Activated CD4-positive, CD25-positive, alpha-beta regulatory T cell treated with anti-CD3 and anti-CD28 coated beads, Interleukin-2, amount 50 U/mL, for 72 hours (primary cell): ENCODE data around the gene LAMA5.

Source experiments
- DNase-seq: peaks from one replicate; pipeline ENCODE4 v3.0.0; 2021

The LAMA5 gene, protein sequence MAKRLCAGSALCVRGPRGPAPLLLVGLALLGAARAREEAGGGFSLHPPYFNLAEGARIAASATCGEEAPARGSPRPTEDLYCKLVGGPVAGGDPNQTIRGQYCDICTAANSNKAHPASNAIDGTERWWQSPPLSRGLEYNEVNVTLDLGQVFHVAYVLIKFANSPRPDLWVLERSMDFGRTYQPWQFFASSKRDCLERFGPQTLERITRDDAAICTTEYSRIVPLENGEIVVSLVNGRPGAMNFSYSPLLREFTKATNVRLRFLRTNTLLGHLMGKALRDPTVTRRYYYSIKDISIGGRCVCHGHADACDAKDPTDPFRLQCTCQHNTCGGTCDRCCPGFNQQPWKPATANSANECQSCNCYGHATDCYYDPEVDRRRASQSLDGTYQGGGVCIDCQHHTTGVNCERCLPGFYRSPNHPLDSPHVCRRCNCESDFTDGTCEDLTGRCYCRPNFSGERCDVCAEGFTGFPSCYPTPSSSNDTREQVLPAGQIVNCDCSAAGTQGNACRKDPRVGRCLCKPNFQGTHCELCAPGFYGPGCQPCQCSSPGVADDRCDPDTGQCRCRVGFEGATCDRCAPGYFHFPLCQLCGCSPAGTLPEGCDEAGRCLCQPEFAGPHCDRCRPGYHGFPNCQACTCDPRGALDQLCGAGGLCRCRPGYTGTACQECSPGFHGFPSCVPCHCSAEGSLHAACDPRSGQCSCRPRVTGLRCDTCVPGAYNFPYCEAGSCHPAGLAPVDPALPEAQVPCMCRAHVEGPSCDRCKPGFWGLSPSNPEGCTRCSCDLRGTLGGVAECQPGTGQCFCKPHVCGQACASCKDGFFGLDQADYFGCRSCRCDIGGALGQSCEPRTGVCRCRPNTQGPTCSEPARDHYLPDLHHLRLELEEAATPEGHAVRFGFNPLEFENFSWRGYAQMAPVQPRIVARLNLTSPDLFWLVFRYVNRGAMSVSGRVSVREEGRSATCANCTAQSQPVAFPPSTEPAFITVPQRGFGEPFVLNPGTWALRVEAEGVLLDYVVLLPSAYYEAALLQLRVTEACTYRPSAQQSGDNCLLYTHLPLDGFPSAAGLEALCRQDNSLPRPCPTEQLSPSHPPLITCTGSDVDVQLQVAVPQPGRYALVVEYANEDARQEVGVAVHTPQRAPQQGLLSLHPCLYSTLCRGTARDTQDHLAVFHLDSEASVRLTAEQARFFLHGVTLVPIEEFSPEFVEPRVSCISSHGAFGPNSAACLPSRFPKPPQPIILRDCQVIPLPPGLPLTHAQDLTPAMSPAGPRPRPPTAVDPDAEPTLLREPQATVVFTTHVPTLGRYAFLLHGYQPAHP (N-terminal part only)

DNA sequence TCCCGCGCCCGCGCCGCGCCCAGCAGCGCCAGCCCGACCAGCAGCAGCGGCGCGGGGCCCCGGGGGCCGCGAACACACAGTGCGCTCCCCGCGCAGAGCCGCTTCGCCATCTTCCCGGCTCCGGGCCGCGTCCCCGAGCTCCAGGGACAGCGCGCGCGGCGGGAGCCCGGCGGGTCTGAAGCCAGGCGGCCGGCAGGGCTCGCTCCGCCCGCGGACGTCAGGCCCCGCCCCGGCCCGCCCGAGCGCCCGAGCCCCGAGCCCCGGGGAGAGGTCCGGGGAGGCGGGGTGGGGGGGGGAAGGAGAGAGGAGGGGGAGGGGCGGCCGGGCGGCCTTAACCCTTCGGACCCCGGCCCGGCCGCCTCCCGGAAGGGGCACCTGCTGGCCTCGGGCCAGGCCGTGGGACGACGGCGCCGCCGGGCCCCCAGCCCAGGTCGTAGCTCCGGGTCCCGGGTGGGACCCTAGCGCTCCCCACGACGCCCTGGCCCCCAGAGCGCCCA lies at the start of gene LAMA5:
Gene LAMA5 (minus strand): TSS at position 177 of the 497 bp plus-strand sequence. CDS start 67 bp downstream, at position 110.
- no peak for DNase-seq

DNA sequence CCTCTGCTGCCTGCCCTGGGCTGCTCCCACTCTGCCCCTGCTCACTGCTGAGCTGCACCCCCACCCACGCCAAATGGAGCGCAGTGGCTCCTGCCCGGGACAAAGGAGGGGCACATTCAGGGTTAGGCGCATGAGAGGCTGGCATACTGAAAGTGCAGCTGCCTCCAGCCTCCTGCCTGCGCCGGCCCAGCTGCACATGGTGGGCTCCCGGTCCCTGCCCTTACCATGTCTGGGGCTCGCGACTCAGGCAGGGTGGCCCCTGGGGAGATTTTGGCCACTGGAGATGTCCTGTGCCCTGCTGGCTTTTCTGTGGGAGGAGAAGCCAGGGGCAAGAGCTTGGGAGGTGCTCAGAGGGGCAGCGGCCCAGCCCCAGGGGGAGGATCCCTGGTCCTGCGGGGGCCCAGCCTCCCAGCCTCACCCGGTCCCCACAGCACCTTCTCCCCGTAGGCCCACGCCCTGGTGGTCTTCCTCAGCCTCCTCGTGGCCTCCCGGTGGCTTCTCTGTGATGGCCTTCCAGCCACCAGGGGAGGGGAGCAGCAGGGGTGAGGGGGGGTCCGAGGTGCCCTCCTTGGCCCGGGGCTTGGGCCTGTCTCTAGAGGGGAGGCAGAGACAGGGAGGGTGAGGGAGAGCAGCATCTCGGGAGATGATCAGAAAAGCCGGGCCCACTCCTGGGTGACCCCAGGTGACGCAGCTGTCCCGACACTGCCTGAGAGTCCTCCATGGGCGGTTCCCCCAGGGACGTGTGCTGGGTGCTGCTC lies 48.4 kb upstream of the LAMA5 start:
- DNase-seq: no peak

DNA sequence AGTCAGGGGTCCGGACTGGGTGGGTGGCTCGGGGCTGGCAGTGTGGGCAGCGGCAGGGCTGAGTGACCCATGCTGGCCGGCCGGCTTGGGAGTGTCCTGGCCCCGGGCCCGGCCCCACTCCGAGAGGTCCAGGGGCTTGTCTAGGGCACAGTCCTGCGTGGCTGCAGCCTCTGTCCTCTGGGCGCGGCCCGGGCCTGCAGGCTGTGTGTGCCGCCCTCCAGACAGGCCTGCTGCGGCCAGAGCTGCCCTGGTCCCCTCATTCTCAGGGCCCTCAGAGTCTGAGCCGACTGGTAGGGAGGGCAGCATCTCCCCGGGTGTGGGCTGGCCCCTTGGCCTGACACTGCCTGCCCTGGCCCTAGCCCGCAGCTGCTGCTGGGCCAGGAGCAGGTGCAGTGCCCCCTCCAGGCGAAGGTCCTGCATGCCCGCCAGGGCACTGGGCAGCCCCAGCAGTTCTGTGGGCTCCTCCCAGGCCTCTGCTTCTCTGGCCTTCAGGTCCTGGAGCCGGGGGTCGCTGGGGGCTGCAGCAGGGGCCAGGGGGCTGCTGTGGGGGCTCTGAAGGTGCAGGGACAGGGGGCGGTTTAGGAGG lies 46.9 kb upstream of the LAMA5 start:
- no peak for DNase-seq

DNA sequence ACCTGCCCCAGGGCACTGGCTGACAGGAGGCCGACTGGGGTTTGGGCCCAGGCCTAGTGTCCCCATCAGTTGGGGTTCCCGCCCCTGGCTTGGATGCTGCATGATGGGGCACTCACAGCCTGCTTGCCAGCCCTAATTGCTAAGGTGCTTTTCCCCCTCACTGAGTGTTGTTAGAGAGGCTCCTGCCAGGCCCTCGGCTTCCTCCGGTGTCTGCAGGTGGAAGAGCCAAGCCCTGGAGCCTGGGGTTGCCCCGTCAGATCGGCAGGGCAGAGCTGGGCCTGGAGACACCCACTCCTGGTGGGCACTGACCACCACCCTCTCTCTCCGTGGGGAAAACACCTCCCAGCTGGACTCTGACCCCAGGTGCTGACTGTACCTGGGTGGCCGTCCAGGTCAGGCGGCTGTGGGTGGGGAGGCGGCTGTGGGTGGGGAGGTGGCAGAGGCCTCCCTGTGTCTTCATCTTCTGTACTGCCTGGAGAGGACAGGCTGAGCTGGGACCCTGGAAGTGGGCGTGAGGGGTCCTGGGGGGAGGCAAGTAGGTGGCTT lies 46.0 kb upstream of the LAMA5 start:
- DNase-seq: no peak

DNA sequence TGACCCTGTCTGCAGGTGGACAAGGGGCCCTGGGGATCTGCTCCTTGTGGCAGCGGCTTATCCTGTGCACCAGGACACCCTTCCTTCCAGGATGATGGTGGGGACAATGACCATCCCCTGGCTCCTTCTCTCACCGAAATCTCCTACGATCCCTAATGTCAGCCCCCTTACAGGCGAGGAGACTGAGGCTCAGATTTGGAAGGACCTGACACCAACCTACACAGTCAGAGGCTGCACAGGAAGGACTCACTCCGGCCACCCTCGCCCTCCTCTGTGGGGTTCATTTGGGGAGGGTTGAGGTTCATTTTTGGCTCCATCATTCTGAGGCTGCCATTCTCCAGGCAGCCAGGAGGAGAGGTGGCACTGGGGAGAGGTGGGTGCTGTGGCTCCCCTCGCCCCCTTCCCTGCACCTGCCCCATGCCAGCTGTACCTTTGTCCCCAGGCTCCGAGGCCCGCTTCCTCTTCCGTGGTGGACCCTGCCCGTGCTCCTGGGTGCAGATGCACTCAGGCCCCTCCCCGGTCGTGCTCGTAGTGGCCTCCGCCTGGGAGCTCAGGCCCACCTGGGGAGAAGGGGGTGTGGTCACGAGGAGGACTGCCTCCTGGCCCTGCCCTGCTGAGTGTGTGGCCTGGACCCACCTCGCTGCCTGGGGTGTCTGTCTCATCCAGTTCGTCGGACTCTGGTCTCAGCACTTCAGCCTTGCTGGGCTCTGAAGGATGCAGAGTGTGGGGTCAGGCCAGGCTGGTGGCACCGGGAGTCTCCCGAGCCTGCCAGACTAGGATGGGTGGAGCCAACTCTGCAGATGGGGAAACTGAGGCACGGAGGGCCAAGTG lies 45.3 kb upstream of the LAMA5 start:
- DNase-seq: no peak

DNA sequence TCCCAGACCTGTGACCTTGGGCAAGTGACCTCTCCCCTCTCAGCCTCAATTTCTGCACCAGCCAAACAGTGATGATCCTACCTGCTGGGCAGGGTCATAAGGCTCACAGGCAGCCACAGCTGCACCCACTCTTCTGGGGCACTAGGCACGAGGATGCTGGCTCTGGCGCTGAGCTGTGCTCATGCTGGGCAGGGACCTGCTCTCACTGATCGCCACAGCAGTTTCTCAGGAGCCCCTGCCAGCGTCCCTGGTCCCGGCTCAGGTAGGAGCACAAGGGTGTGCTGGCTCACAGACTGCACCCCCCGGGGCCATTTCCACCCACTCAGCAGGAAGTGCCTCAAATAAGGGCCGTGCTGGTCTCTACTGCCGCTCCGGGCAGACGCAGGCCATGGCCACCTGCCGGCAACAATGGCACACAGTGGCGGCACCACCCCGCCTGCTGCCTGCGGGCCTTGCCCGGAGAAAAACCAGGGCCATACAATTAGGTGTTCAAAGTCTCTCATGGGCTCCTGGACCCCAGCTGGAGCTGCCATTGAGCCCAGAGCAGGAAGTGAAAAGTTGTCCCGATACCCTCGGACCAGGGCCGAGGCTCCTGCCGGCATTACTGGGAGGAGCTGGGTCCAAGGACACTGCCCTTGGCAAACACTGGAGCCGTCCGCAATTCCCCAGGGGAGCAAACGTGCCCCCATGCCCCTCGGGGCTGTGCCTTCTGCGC lies 44.5 kb upstream of the LAMA5 start:
- DNase-seq: no peak

DNA sequence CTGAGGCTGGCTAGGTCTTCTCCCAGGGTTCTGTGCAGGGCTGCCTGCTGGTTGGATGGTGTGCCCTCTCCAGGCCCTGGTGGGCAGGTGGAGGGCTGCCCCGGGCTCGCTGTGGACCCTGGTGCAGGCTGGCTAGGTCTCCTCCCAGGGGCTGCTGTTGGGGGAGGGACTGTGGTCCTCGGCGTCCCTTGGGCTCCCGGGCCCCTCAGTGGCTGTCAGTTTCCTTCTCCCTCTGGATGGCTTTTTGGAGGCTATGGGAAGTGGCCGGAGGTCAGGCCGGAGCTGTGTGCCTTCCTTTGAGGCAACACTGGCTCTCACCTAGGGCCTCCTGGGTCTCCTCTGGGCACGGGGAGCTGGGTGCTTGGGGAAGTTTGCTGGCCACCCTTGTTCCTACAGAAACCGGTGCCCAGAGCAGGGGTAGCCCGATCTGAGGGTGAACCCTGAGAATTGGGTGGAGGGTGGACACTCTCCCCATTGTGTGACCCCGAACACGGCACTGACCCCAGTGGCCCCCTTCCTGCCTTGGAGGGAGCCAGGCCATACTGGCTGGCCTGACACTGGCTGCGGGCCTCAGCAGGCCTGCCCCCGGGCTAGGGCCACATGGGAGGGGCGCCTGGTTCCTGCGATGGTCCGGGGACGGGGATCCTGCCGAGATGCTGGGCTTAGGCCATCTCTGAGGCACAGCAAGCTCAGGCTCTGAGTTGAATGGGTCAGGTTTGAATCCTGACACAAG lies 43.8 kb upstream of the LAMA5 start:
- no peak for DNase-seq

DNA sequence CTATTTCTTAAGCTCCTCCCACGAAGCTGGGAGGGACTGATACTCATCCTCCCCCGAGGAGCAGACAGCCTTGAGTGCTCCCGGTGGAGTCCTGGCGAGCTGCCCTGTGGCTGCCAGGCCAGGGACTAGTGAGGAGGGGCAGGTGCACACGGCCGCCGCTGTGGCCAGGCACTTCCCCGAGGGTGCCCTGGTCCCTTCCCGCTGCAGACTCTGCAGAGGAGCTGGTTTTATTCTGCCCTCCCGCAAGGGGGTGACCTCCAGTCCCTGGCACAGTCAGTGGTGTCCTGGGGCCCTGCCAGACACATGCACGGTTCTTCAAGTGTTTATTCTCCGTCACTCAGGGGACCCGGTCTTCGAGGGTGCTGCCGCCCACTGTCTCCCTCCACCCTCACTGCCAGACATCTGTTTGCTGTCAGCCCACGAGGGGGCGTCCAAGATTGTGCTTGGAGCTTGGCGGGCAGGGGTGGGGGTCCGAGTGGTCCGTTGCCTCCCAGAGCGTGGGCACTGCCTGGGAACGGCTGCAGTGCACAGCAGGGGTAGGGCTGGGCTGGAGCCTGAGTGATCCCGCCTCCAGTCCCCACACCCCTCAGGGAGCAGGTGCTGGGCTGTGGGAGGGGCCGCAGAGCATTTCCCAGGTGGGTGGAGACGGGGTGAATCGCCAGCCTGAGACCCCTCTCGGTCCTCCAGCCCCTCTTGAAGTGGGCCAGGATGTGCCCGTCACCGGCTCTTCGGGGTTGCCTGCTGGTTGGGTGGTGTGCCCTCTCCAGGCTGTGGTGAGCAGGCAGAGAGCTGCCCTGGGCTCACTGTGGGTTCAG lies 43.0 kb upstream of the LAMA5 start:
- no peak for DNase-seq

DNA sequence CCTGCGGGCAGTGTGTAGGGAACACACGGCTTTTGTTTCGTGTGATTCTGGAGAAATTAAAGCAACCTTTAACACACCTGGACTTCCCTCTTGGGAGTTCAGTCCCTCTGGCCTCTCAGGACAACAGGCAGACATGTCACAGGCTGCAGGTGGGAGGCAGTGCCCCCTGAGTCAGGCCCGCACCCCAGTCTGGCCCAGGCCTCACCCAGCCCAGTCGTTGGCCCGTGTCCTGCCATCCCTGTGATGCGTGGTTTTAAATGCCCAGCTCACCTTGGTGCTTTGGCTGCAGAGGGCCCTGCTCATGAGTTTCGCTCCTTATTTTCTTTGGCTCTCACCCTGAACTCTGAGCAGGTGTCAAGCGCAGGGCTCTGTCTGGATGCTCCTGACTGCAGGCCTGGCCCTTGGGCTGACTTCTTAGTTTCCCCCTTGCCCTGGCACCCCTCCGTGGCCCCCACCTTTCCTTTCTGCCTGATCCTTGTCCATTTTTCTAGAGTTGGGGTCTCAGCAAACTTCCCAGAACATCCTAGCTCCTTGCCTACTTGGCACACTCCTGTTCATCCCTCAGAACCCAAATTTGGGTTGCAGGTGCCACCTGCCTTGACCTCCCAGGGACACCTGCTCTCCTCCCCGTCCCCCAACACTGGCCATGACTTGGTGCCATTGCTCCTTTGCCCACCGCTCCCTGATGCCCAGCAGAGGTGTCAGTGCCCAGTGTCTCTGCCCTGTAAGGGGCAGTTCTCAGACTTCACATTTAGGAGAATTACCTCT lies 42.2 kb upstream of the LAMA5 start:
- DNase-seq: no peak

DNA sequence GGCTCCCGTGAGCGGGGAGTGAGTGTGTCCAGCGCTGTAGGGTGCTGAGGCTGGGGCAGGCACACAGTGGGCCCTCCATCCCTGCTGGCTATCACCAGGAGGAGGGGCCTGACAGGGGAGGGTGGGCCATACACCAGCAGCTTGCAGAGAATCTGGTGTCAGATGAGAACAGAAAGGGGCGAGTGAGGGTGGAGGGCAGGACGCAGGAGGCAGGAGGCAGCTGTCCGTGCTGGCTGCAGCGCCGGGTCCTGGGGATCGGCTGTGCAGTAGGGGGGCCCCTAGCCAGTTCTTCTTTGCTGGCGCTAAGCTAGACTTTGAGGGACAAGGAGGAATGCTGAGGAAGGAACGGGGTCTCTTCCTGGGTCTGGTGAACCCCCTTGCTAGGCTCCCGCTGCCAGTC lies 41.5 kb upstream of the LAMA5 start:
- DNase-seq: no peak

DNA sequence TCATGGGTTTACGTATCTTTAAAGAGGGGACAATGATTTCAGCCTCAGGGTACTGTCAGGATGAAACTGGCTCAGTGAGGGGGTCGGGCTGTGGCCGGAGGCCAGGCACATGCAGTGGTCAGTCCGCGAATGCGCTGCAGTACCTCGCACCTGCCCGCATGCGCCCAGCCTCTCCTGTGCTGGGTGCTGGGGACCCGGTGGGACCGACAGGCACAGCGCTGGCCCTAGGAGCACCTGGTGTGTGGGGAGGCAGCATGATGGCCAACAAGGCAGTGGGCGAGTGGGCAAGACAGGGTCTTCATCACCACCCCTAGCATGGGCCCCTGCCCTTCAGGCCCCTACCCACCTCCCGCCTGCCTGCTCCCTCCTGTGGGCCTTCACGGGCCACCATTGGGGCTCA lies 40.9 kb upstream of the LAMA5 start:
- no peak for DNase-seq

DNA sequence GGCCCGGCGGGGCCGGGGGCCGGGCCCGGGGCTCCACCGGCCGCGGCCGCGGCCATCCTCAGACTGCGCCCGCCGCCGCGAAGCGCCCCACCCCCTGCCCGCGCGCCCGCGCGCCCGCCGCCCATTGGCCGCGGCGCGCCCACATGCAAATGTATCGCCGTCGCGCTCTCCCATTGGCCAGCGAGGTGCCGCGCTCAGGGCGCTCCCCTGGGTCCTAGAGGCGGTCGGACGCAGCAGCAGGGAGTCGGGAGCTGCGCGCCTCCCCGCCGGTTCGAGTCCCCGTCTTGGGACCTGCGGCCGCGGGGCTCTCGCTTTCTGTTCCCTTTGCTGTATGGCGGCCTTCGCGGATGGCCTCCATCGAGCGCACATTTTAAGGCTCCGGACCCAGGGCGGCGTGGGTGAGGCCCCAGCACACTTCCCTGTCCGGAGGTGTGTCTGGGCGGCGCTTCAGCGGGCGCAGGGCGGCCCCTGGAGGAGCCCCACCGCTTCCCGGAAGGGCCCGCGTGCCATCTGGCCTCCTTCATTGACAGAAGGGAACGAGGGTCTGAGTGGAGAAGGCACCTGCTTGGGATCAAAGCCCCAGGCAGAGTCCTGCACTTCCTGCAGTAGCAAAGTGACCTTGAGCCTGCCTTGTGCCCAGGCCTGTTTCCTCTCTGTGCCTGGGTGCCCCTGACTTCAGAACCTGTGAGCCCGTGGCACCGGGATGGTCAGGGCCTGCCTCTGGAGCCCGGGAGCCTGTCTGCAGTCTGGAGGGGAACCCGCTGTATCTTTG lies 40.3 kb upstream of the LAMA5 start, which contains the start of gene CABLES2:
Gene CABLES2 (minus strand): TSS at position 65 of the 772 bp plus-strand sequence. CDS start 9 bp downstream, at position 56.
- peak; percentile 91 for DNase-seq

DNA sequence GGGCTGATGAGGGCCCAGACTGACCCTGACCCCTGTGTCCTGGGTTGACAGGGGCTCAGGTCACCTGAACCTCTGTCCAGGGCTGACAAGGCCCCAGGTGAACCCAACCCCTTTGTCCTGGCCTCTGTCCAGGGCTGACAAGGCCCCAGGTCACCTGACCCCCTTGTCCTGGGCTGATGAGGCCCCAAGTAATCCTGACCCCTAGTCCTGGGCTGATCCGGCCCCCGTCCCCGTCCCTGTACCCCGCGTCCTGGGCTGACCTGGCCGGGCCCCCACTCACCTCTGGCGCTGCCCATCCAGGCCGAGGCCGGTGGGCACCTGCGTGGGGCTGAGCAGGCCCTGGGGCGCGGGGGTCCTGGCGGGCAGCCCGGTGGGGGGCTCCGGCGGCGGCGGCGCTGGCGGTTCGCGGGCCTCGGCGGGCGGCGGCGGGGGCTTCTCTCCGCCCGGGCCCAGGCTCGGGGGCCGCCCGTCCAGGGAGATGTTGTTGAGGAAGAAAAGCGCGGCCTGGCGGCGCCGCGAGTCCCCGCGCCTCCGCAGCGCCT lies 39.6 kb upstream of the LAMA5 start:
- no peak for DNase-seq

DNA sequence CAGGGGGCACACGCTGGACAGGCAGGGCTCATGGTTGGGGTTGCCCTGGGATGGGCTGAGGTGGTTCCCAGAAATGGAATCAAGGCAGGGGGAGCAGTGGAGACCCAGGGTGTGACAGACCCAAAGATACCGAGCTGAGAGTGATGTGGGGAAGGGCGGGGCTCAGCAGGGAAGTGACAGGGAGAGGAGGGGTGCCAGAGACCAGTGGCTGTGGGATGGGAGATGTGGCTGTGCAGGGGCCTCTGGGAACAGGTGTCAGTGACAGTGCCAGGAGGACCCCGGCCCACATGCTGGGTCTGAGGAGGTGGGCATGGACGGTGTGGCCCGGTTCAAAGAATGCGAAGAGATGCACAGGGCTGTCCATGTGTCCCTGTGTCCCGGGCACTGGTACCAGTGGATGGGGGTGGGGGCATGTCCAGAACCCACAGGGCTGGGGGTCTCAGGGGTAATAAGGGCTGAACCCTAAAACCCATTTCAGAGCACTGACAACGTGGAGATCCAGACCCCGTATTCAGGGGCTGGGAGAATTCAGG lies 38.9 kb upstream of the LAMA5 start:
- DNase-seq: no peak

DNA sequence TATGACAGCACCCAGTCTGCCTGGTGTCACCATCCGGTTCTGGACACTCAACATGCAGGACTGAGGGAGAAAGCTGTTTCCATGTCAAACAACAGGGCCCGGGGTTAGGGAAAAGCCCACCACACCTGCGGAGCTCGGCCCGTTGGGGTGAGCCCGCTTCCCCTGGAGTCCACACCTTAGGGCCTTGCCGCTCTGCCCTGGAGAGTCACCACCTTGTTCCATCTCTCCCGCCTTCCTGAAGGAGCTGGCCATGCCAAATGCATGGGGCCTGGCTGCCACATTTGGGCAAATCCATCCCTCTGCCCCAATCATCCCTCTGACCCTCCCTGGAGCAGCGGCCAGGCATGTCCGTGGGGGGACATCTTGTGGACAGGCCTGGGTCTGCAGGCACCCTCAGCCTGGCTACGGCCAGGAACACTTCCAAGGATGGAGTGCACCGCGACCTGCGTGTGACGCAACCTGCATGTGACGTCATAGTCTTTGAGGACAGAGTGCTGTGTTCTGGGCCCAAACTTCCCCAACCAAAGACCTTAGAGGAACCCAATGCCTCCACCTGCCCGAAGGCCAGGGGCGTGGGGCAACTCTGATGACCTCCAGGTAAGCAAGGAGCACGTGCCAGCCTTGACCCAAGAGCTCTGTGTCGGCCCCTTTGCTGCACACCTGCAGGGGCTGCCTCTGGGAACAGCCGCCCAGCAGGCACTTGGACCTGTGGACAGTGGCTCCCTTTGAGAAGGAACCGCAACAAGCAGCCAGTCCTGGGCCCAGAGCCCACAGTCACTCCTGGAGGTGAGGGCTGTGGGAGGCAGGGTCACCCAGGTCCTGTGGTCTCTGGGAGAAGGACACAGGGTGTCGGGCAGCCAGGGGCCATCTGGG lies 38.2 kb upstream of the LAMA5 start:
- no peak for DNase-seq
